H1 (cell line): Measurements from ENCODE around the gene ASIC2. TPM values are rescaled to one million over a fixed set of nuclear protein-coding genes. Genes with fewer than 3 reads are reported as not detected.

ENCODE experiments used
- CTCF ChIA-PET: fragments of 300-600 bp; sonication (Branson Sonifier 250); formaldehyde crosslinking; loops from one replicate; lab custom pipeline; 2021; ENCODE audit not compliant: partially characterized antibody; lab: Charles Lee
- POLR2A ChIA-PET: fragments of 300-600 bp; sonication (Branson Sonifier 250); formaldehyde crosslinking; loops from one replicate; lab custom pipeline; 2021; ENCODE audit warnings: inconsistent platforms; ENCODE audit not compliant: partially characterized antibody; lab: Charles Lee
- DNase-seq, 2 experiments: peaks; one replicate each; pipeline versions ENCODE4 v3.0.0 to v3.0.0-alpha.2; 2010 to 2022; ENCODE audit warnings: low spot score in 2 of 2, low read depth in 1 of 2, mixed read lengths in 1 of 2
- FAIRE-seq: peaks from 2 replicates; lab custom pipeline; 2011; peaks lifted over from hg19 to GRCh38; lab: Jason Lieb, UNC
- H2AFZ ChIP-seq: 2 replicates; pipeline ENCODE4 v1.8.1; 2012; ENCODE audit warnings: low read length, inconsistent platforms
- H2AK5ac ChIP-seq: 2 replicates; pipeline ENCODE4 v1.6.1; 2013; ENCODE audit warnings: low read depth, low read length
- H2BK120ac ChIP-seq: replicated peaks from 2 replicates; pipeline ENCODE3; 2013; ENCODE audit warnings: low read depth, low read length, inconsistent platforms
- H2BK12ac ChIP-seq: 2 replicates; pipeline ENCODE4 v1.6.1; 2013; ENCODE audit warnings: low read depth, low read length
- H2BK15ac ChIP-seq: 2 replicates; pipeline ENCODE4 v1.6.1; 2013; ENCODE audit warnings: low read length
- H2BK20ac ChIP-seq: 2 replicates; pipeline ENCODE4 v1.6.1; 2013; ENCODE audit warnings: low read length
- H2BK5ac ChIP-seq: 2 replicates; pipeline ENCODE4 v1.6.1; 2013; ENCODE audit warnings: low read depth, low read length
- H3K14ac ChIP-seq: 2 replicates; pipeline ENCODE4 v1.6.1; 2013; ENCODE audit warnings: inconsistent platforms; ENCODE audit not compliant: insufficient read length
- H3K18ac ChIP-seq: 2 replicates; pipeline ENCODE4 v1.6.1; 2013; ENCODE audit warnings: low read length; ENCODE audit errors: extremely low read depth
- H3K23ac ChIP-seq: 2 replicates; pipeline ENCODE4 v1.6.1; 2013; ENCODE audit warnings: inconsistent platforms; ENCODE audit not compliant: insufficient read length
- H3K23me2 ChIP-seq: 2 replicates; pipeline ENCODE4 v1.6.1; 2013; ENCODE audit warnings: low read depth, low read length
- H3K27ac ChIP-seq: 2 replicates; pipeline ENCODE4 v1.6.1; 2011; ENCODE audit warnings: low read depth, low read length, inconsistent platforms
- H3K27me3 ChIP-seq, 4 experiments: replicated peaks in 1 of 4; 1 replicate in 1 of 4; 2 replicates in 3 of 4; pipeline versions ENCODE4 v1.6.1 to v1.8.1; 2011 to 2013; ENCODE audit warnings: low read length in 3 of 4, mild to moderate bottlenecking in 3 of 4, inconsistent platforms in 2 of 4, mixed read lengths in 2 of 4, moderate library complexity in 1 of 4; ENCODE audit not compliant: control insufficient read depth in 3 of 4, insufficient read depth in 3 of 4; ENCODE audit errors: extremely low read depth in 1 of 4
- H3K36me3 ChIP-seq, 4 experiments: 2 replicates each; pipeline versions ENCODE4 v1.6.1 to v1.8.1; 2011 to 2013; ENCODE audit warnings: mild to moderate bottlenecking in 4 of 4, low read length in 3 of 4, moderate library complexity in 2 of 4, control low read depth in 1 of 4, inconsistent platforms in 1 of 4; ENCODE audit not compliant: insufficient read depth in 4 of 4, control insufficient read depth in 2 of 4
- H3K4ac ChIP-seq: replicated peaks from 2 replicates; pipeline ENCODE3; 2013; ENCODE audit warnings: low read length, low read depth, mixed read lengths, inconsistent platforms; ENCODE audit not compliant: insufficient read length
- H3K4me1 ChIP-seq, 4 experiments: replicated peaks in 1 of 4; 1 replicate in 1 of 4; 2 replicates in 3 of 4; pipeline versions ENCODE4 v1.6.1 to v1.8.1; 2011 to 2013; ENCODE audit warnings: low read length in 3 of 4, inconsistent platforms in 2 of 4, mixed read lengths in 1 of 4; ENCODE audit not compliant: insufficient read depth in 4 of 4, control insufficient read depth in 3 of 4
- H3K4me2 ChIP-seq, 2 experiments: 2 replicates each; pipeline versions ENCODE4 v1.6.1 to v1.8.1; 2011 to 2013; ENCODE audit warnings: low read depth in 2 of 2, low read length in 2 of 2, control low read depth in 1 of 2, inconsistent platforms in 1 of 2, mild to moderate bottlenecking in 1 of 2; ENCODE audit not compliant: insufficient read depth in 1 of 2
- H3K4me3 ChIP-seq, 4 experiments: fragments of 200-600, 300-600 bp in 1 of 4; sonication (generic), shearing (Covaris generic), sonication (Bioruptor Twin) in 1 of 4; 2 replicates each; pipeline versions ENCODE4 v1.5.1 to v1.8.1; 2011 to 2016; ENCODE audit warnings: low read length in 4 of 4, low read depth in 3 of 4, control low read depth in 2 of 4, inconsistent platforms in 2 of 4, mild to moderate bottlenecking in 2 of 4, mixed read lengths in 1 of 4, moderate library complexity in 1 of 4; ENCODE audit not compliant: insufficient read depth in 2 of 4; ENCODE audit errors: extremely low read depth in 1 of 4
- H3K56ac ChIP-seq: replicated peaks from 2 replicates; pipeline ENCODE3; 2013; ENCODE audit warnings: low read depth, mild to moderate bottlenecking, mixed read lengths, low read length, inconsistent platforms; ENCODE audit not compliant: insufficient read length
- H3K79me1 ChIP-seq: 2 replicates; pipeline ENCODE4 v1.6.1; 2013; ENCODE audit warnings: low read depth, low read length, control low read depth
- H3K79me2 ChIP-seq, 2 experiments: 2 replicates each; pipeline versions ENCODE4 v1.6.1 to v1.8.1; 2012 to 2013; ENCODE audit warnings: low read length in 2 of 2, mild to moderate bottlenecking in 2 of 2, inconsistent platforms in 1 of 2; ENCODE audit not compliant: insufficient read depth in 2 of 2, control insufficient read depth in 1 of 2
- H3K9ac ChIP-seq, 4 experiments: replicated peaks in 1 of 4; 1 replicate in 1 of 4; 2 replicates in 3 of 4; pipeline versions ENCODE4 v1.6.1 to v1.8.1; 2011 to 2013; ENCODE audit warnings: low read depth in 3 of 4, low read length in 3 of 4, control low read depth in 2 of 4, mild to moderate bottlenecking in 2 of 4, moderate library complexity in 2 of 4, inconsistent platforms in 1 of 4; ENCODE audit errors: extremely low read depth in 1 of 4
- H3K9me3 ChIP-seq, 2 experiments: 2 replicates each; pipeline versions ENCODE4 v1.6.1 to v1.8.1; 2012 to 2013; ENCODE audit warnings: mild to moderate bottlenecking in 2 of 2, moderate library complexity in 2 of 2, control low read depth in 1 of 2, inconsistent platforms in 1 of 2, low read depth in 1 of 2, low read length in 1 of 2, mixed read lengths in 1 of 2; ENCODE audit not compliant: insufficient read depth in 2 of 2
- H4K20me1 ChIP-seq, 2 experiments: replicated peaks in 1 of 2; 2 replicates each; pipeline versions ENCODE3 to v1.8.1; 2011 to 2013; ENCODE audit warnings: inconsistent platforms in 2 of 2, low read length in 2 of 2, mild to moderate bottlenecking in 1 of 2; ENCODE audit not compliant: insufficient read depth in 2 of 2, control insufficient read depth in 1 of 2
- H4K5ac ChIP-seq: 2 replicates; pipeline ENCODE4 v1.6.1; 2013; ENCODE audit warnings: low read length, low read depth, mixed read lengths, inconsistent platforms; ENCODE audit not compliant: insufficient read length
- H4K8ac ChIP-seq: 2 replicates; pipeline ENCODE4 v1.8.0; 2013; ENCODE audit warnings: mild to moderate bottlenecking, moderate library complexity, low read length, inconsistent platforms; ENCODE audit not compliant: insufficient read depth; ENCODE audit errors: extremely low read depth
- H4K91ac ChIP-seq: replicated peaks from 2 replicates; pipeline ENCODE3; 2013; ENCODE audit warnings: low read length, mixed read lengths, inconsistent platforms; ENCODE audit not compliant: insufficient read length
- CBX8 ChIP-seq: fragments of 300-800, 300-1000 bp; sonication (generic); IDR thresholded peaks from 2 replicates; pipeline ENCODE4 v1.7.1; 2016; ENCODE audit warnings: low read depth, low read length, borderline replicate concordance
- CEBPB ChIP-seq: IDR thresholded peaks from 2 replicates; pipeline ENCODE4 v1.6.1; 2012; ENCODE audit warnings: low read depth, low read length
- EP300 ChIP-seq, 2 experiments: IDR thresholded peaks; 1 replicate in 1 of 2; 2 replicates in 1 of 2; pipeline ENCODE4 v1.6.1; 2011 to 2012; ENCODE audit warnings: low read depth in 2 of 2, low read length in 2 of 2, mild to moderate bottlenecking in 2 of 2, borderline replicate concordance in 1 of 2, inconsistent platforms in 1 of 2, moderate library complexity in 1 of 2
- EZH2 ChIP-seq: fragments of 200-600 bp; sonication (generic); IDR thresholded peaks from 2 replicates; pipeline ENCODE4 v1.7.1; 2012; ENCODE audit warnings: low read depth, mild to moderate bottlenecking, moderate library complexity, low read length, inconsistent platforms; ENCODE audit not compliant: severe bottlenecking
- JUN ChIP-seq: IDR thresholded peaks from 2 replicates; pipeline ENCODE4 v1.6.1; 2011; ENCODE audit warnings: low read depth, mild to moderate bottlenecking, improper control_type of control experiment, low read length
- POLR2AphosphoS5 ChIP-seq: IDR thresholded peaks from 2 replicates; pipeline ENCODE4 v1.6.1; 2011; ENCODE audit warnings: low read depth, low read length
- RBBP5 ChIP-seq: IDR thresholded peaks from 2 replicates; pipeline ENCODE4 v1.7.1; 2012; ENCODE audit warnings: low read depth, mild to moderate bottlenecking, inconsistent platforms, low read length, moderate library complexity, borderline replicate concordance
- RFX5 ChIP-seq: IDR thresholded peaks from 2 replicates; pipeline ENCODE4 v1.6.1; 2011; ENCODE audit warnings: low read depth, low read length, improper control_type of control experiment, borderline replicate concordance
- RNF2 ChIP-seq: fragments of 200-900, 300-1000 bp; sonication (generic); IDR thresholded peaks from 2 replicates; pipeline ENCODE4 v1.7.1; 2016; ENCODE audit warnings: borderline replicate concordance, low read depth, mild to moderate bottlenecking, antibody characterized with exemption, low read length; ENCODE audit not compliant: poor library complexity, severe bottlenecking; ENCODE audit errors: missing control alignments
- RXRA ChIP-seq: IDR thresholded peaks from 2 replicates; pipeline ENCODE4 v1.6.1; 2011; ENCODE audit warnings: low read depth, mild to moderate bottlenecking, low read length, moderate library complexity; ENCODE audit not compliant: insufficient read depth
- SAP30 ChIP-seq: fragments of 300-600 bp; sonication (generic); IDR thresholded peaks from 2 replicates; pipeline ENCODE4 v1.7.1; 2012; ENCODE audit warnings: low read length, moderate library complexity, mild to moderate bottlenecking, inconsistent platforms; ENCODE audit not compliant: insufficient read depth, insufficient replicate concordance
- SIX5 ChIP-seq: IDR thresholded peaks from 2 replicates; pipeline ENCODE4 v1.6.1; 2011; ENCODE audit warnings: mild to moderate bottlenecking, low read depth, low read length
- TBP ChIP-seq: IDR thresholded peaks from 2 replicates; pipeline ENCODE4 v1.6.1; 2011; ENCODE audit warnings: low read depth, low read length, improper control_type of control experiment
- TCF12 ChIP-seq: IDR thresholded peaks from 2 replicates; pipeline ENCODE4 v1.6.1; 2011; ENCODE audit warnings: low read depth, mild to moderate bottlenecking, low read length
- WGBS, 2 experiments: shearing (Covaris generic) in 1 of 2; methylation state at CpG; one replicate each; pipeline versions ENCODE4 v1.1.6 to v1.1.7; 2013 to 2015; ENCODE audit warnings: low lambda C conversion rate in 2 of 2, mixed read lengths in 2 of 2, inconsistent platforms in 1 of 2, low coverage in 1 of 2, missing lambda C conversion rate in 1 of 2; ENCODE audit not compliant: insufficient replicate concordance in 2 of 2, insufficient coverage in 1 of 2, insufficient read length in 1 of 2; ENCODE audit errors: extremely low coverage in 1 of 2, missing lambda C conversion rate in 1 of 2; 5-methylcytosine and 5-hydroxymethylcytosine counted together
- polyA plus RNA-seq, 7 experiments: library from polyadenylated mRNA; depleted of rRNA in 3 of 7; stranded (reverse) in 5 of 7; unstranded in 2 of 7; fragments of >200 nt in 5 of 7; fragments of 200-250 nt in 2 of 7; gene quantifications; 1 replicate in 5 of 7; 2 replicates in 1 of 7; 4 replicates in 1 of 7; pipeline versions ENCODE4 v1.2.1 to v1.2.3, GENCODE V29; 2011 to 2013; ENCODE audit warnings: missing spikeins in 2 of 7, mixed read lengths in 2 of 7
- total RNA-seq: library from RNA; stranded (reverse); fragmentation: NEBNext Ultra II Directional; extraction: Animal tissue kit (Norgen Biotek cat#: 25700); gene quantifications from 2 replicates; pipeline ENCODE4 v1.2.1, GENCODE V29; 2021

The ASIC2 gene
- total and polyA plus RNA-seq, 2 of the 8 experiments (the other 6 are each of a cell fraction or from before 2014, with no cell fraction given), result 0.86 to 1.2 TPM

DNA sequence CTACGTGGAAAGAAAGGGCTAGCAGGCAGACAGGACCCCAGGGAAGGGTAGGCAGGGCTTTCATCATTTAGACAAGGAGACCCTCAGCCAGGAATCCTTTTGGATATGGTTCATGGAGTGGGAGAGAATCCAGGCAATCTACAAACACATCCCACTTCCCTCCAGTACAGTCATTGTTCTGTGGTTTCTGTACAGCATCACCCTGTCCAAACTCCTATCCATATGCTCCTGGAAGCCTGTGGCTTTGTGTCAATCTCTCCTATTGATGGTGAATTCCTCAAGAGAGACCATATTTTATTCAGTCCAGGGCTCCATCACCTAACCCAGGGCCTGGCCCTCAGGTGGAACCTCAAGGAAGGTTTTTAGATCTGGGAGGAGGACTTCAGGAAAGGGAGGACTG lies 202.3 kb downstream of the ASIC2 start:
- 100% methylated on average over 1 of the region's 1 CpG; no CpG with 5 or more reads in 1 of the 2 experiments for WGBS, 2 experiments
- H3K23me2 ChIP-seq, result no peaks in the 10 kb centered on the region
- H3K23ac ChIP-seq, result no peak overlapping the region
- ChIA-PET CTCF (interaction anchor here (1.0 kb wide), 1 partner anchor 38 kb away, joined by 3 read pairs; no protein-coding TSS in a partner anchor), POLR2A (no interaction called here)
- H3K4me1 ChIP-seq, result no peaks in the 10 kb centered on the region
- no peak overlapping the region for H3K9ac ChIP-seq
- no peak overlapping the region for H2BK120ac ChIP-seq
- no peak overlapping the region for H3K56ac ChIP-seq
- H4K8ac ChIP-seq, result no peak overlapping the region
- no peaks in the 10 kb centered on the region for H3K9me3 ChIP-seq
- no peak for DNase-seq
- peaks cover 0 to 1% of the 10 kb centered on the region in 2 experiments for H4K20me1 ChIP-seq
- H3K27me3 ChIP-seq, result no peaks in the 10 kb centered on the region; a peak in 3 of 7 replicates
- no peak overlapping the region for H3K4me2 ChIP-seq
- H2AFZ ChIP-seq, result no peak overlapping the region
- no peak overlapping the region for H4K5ac ChIP-seq
- no peak overlapping the region for H3K4me3 ChIP-seq
- no peak overlapping the region for H2BK20ac ChIP-seq
- H3K27ac ChIP-seq, result no peak overlapping the region
- H2AK5ac ChIP-seq, result no peak overlapping the region
- H3K36me3 ChIP-seq, result no peaks in the 10 kb centered on the region
- no peaks in the 10 kb centered on the region for H3K79me1 ChIP-seq
- no peak overlapping the region for H2BK15ac ChIP-seq
- no peak overlapping the region for H2BK12ac ChIP-seq
- H3K14ac ChIP-seq, result no peak overlapping the region
- H3K18ac ChIP-seq, result no peak overlapping the region
- H3K79me2 ChIP-seq, result no peaks in the 10 kb centered on the region
- no peak for FAIRE-seq
- no peak overlapping the region for H3K4ac ChIP-seq
- no peak overlapping the region for H4K91ac ChIP-seq
- no peak overlapping the region for H2BK5ac ChIP-seq
- TF ChIP-seq JUN (no peak), EZH2 (no peak), TBP (no peak), RXRA (no peak), POLR2AphosphoS5 (no peak), SIX5 (no peak), CBX8 (no peak), CEBPB (no peak), EP300 (IDR thresholded peaks at IDR 0.05; ENCODE audit: borderline replicate concordance in 1 of 2, low read depth in 2 of 2, low read length in 2 of 2) (no peak), TCF12 (no peak), RFX5 (no peak), RNF2 (no peak), RBBP5 (no peak), SAP30 (no peak)
